GM12878 (cell line): ENCODE data around the gene PTGR1. TPM values are rescaled to one million over a fixed set of nuclear protein-coding genes. Genes with fewer than 3 reads are reported as not detected.

Experiments
- ATAC-seq: fragments of 200-7000 bp; cut with Tn5 transposase; 3 replicates; pipeline ENCODE4 v1.9.1; 2020; ENCODE audit warnings: mild to moderate bottlenecking, moderate library complexity
- BruUV-seq: library from RNA; stranded (reverse); fragments of 400-500 nt; replicated peaks from 2 replicates; lab custom pipeline; 2021; lab: Mats Ljungman, UMichigan
- CTCF ChIA-PET: fragments of 300-600 bp; sonication (Branson Sonifier 250); formaldehyde crosslinking; extraction: SDS; loops from one replicate; lab custom pipeline; 2021; ENCODE audit warnings: inconsistent platforms; lab: Yijun Ruan, JAX
- POLR2A ChIA-PET: fragments of 350-600 bp; formaldehyde crosslinking; extraction: SDS; loops from one replicate; lab custom pipeline; 2021; ENCODE audit warnings: inconsistent platforms; lab: Charles Lee
- RAD21 ChIA-PET: fragments of 300-600 bp; sonication (Branson Sonifier 250); formaldehyde crosslinking; loops from one replicate; lab custom pipeline; 2023; ENCODE audit warnings: antibody characterized with exemption; ENCODE audit not compliant: unreplicated experiment; lab: Charles Lee
- SMC1A ChIA-PET: fragments of 300-600 bp; sonication (Branson Sonifier 250); formaldehyde crosslinking; loops from one replicate; lab custom pipeline; 2023; ENCODE audit not compliant: unreplicated experiment, uncharacterized antibody; lab: Charles Lee
- DNase-seq: peaks from one replicate; pipeline ENCODE4 v3.0.0-alpha.2; 2011; ENCODE audit warnings: low read depth, low spot score
- FAIRE-seq: peaks from 3 replicates; lab custom pipeline; 2011; peaks lifted over from hg19 to GRCh38; lab: Jason Lieb, UNC
- H2AFZ ChIP-seq: 2 replicates; pipeline ENCODE4 v1.6.0; 2011; ENCODE audit warnings: low read depth, low read length, control low read depth; ENCODE audit not compliant: control insufficient read depth
- H3K27ac ChIP-seq: 2 replicates; pipeline ENCODE4 v1.5.1; 2011; ENCODE audit warnings: control low read depth; ENCODE audit not compliant: control insufficient read depth, insufficient read depth
- H3K27me3 ChIP-seq, 2 experiments: replicated peaks in 1 of 2; 2 replicates each; pipeline versions ENCODE4 v1.6.0 to v1.6.1; 2011; ENCODE audit warnings: low read length in 1 of 2; ENCODE audit not compliant: control insufficient read depth in 2 of 2, insufficient read depth in 2 of 2
- H3K36me3 ChIP-seq, 2 experiments: 2 replicates each; pipeline ENCODE4 v1.5.1; 2011; ENCODE audit warnings: low read length in 1 of 2; ENCODE audit not compliant: control insufficient read depth in 2 of 2, insufficient read depth in 2 of 2
- H3K4me1 ChIP-seq: 2 replicates; pipeline ENCODE4 v1.6.1; 2011; ENCODE audit warnings: mild to moderate bottlenecking, low read length, moderate library complexity, mixed read lengths; ENCODE audit not compliant: control insufficient read depth, insufficient read depth
- H3K4me2 ChIP-seq: 2 replicates; pipeline ENCODE4 v1.6.0; 2011; ENCODE audit warnings: control low read depth; ENCODE audit not compliant: control insufficient read depth, insufficient read depth
- H3K4me3 ChIP-seq: fragments of 200-600 bp; sonication (generic); 2 replicates; pipeline ENCODE4 v1.5.1; 2016
- H3K79me2 ChIP-seq: 2 replicates; pipeline ENCODE4 v1.6.0; 2011; ENCODE audit warnings: low read length; ENCODE audit not compliant: control insufficient read depth, insufficient read depth
- H3K9ac ChIP-seq: 2 replicates; pipeline ENCODE4 v1.8.0; 2011; ENCODE audit warnings: low read length, control low read depth, mixed read lengths; ENCODE audit not compliant: control insufficient read depth, insufficient read depth
- H3K9me3 ChIP-seq: replicated peaks from 3 replicates; pipeline ENCODE4 v1.5.1; 2011; ENCODE audit warnings: mild to moderate bottlenecking, low read length; ENCODE audit not compliant: control insufficient read depth, insufficient read depth
- H4K20me1 ChIP-seq: 2 replicates; pipeline ENCODE4 v1.6.0; 2011; ENCODE audit not compliant: control insufficient read depth, insufficient read depth
- ATF7 ChIP-seq: fragments of 450-650 bp; IDR thresholded peaks from 2 replicates; pipeline ENCODE4 v1.6.1; 2016; ENCODE audit warnings: low read depth, mild to moderate bottlenecking
- E2F4 ChIP-seq: IDR thresholded peaks from 2 replicates; pipeline ENCODE4 v1.6.1; 2012; ENCODE audit warnings: low read depth, low read length, improper control_type of control experiment
- EP300 ChIP-seq, 2 experiments: fragments of 150-350 bp in 1 of 2; IDR thresholded peaks; 2 replicates each; pipeline ENCODE4 v1.6.1; 2011 to 2012; ENCODE audit warnings: low read depth in 2 of 2, low read length in 2 of 2, borderline replicate concordance in 1 of 2, improper control_type of control experiment in 1 of 2, inconsistent platforms in 1 of 2; ENCODE audit not compliant: control insufficient read depth in 1 of 2
- NRF1 ChIP-seq: conservative IDR thresholded peaks from 2 replicates; pipeline ENCODE4 v1.6.1; 2011; ENCODE audit warnings: mild to moderate bottlenecking, low read depth, low read length, improper control_type of control experiment
- RAD21 ChIP-seq: IDR thresholded peaks from 2 replicates; pipeline ENCODE4 v1.6.1; 2011; ENCODE audit warnings: mild to moderate bottlenecking, low read depth, low read length, moderate library complexity; ENCODE audit not compliant: insufficient read depth
- STAT1 ChIP-seq: fragments of 450-650 bp; conservative IDR thresholded peaks from 2 replicates; pipeline ENCODE4 v1.6.1; 2014; ENCODE audit warnings: antibody characterized with exemption, mild to moderate bottlenecking
- STAT3 ChIP-seq: IDR thresholded peaks from 2 replicates; pipeline ENCODE4 v1.6.1; 2011; ENCODE audit warnings: low read depth, low read length, improper control_type of control experiment
- SUPT20H ChIP-seq: IDR thresholded peaks from 2 replicates; pipeline ENCODE4 v1.6.1; 2011; ENCODE audit warnings: low read depth, mild to moderate bottlenecking, low read length, moderate library complexity, borderline replicate concordance; ENCODE audit not compliant: control insufficient read depth
- USF2 ChIP-seq: IDR thresholded peaks from 2 replicates; pipeline ENCODE4 v1.6.1; 2011; ENCODE audit warnings: low read depth, low read length, improper control_type of control experiment, borderline replicate concordance
- WGBS: methylation state at CpG from one replicate; pipeline ENCODE4 v1.1.6; 2016; ENCODE audit warnings: low lambda C conversion rate; ENCODE audit not compliant: insufficient replicate concordance, insufficient coverage; ENCODE audit errors: missing lambda C conversion rate; 5-methylcytosine and 5-hydroxymethylcytosine counted together
- in situ Hi-C: fragments of 300-500 bp; cut with MboI; formaldehyde crosslinking; loops from 9 replicates; pipeline ENCODE4 v1.14.3; 2018; ENCODE audit warnings: mixed read lengths
- intact Hi-C: fragments of 100-400 bp; cut with micrococcal nuclease; formaldehyde crosslinking; loops from one replicate; pipeline ENCODE4 v1.14.2; 2022; ENCODE audit not compliant: unreplicated experiment
- polyA plus RNA-seq, 11 experiments: library from polyadenylated mRNA; depleted of rRNA in 4 of 11; unstranded in 6 of 11; stranded (reverse) in 5 of 11; fragments of >200 nt; fragmentation: Nextera tagmentation in 4 of 11; fragmentation: Illumina TruSeq in 1 of 11; extraction: Ambion mirVana in 4 of 11; extraction: Trizol in 1 of 11; gene quantifications; 1 replicate in 1 of 11; 2 replicates in 10 of 11; pipeline versions ENCODE4 v1.2.1 to v1.2.3, GENCODE V29; 2011 to 2016; ENCODE audit warnings: inconsistent platforms in 2 of 11, missing spikeins in 2 of 11, low read depth in 1 of 11
- total RNA-seq, 4 experiments: library from RNA; depleted of rRNA in 3 of 4; stranded (reverse); fragments of >200 nt in 3 of 4; fragmentation: Illumina TruSeq in 1 of 4; extraction: Trizol in 1 of 4; gene quantifications; 2 replicates each; pipeline versions ENCODE4 v1.2.1 to v1.2.3, GENCODE V29; 2013 to 2021

Gene PTGR1
- total and polyA plus RNA-seq, 10 of the 15 experiments (the other 5 are each of a cell fraction or from before 2014, with no cell fraction given) = 0.12 to 6.3 (median 2.8) TPM

DNA sequence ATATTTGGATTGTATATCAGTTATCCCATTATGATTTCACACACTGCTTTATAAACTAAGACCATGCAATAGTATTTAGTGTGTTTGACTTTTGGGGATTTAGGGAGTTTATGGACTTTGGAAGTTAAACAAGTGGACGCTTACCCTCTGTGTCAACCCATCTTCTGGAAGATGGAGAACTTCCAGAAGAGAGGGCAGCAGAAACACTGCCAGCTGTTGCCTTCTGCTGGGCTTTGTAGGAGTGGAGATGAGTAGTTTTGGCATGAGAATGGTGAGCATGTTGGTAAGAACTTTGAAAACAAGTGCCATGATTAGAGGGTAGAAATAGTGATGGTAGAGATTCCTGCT is 33.9 kb upstream of the PTGR1 start:
- Histone ChIP-seq H4K20me1 (no peaks in the 10 kb centered on the region), H3K36me3 (0 out of 4 replicates have a peak, but pooled peaks cover 0 to 3% of the 10 kb centered on the region in 2 experiments), H2AFZ (no peak overlapping the region), H3K79me2 (peaks cover 71% of the 10 kb centered on the region), H3K4me3 (peak overlapping the region; percentile 86; the same call in 1 of the 2 replicates), H3K9me3 (no peaks in the 10 kb centered on the region), H3K9ac (no peak overlapping the region), H3K27me3 (no peaks in the 10 kb centered on the region), H3K27ac (no peak overlapping the region), H3K4me2 (peak overlapping the region; percentile 67), H3K4me1 (no peaks in the 10 kb centered on the region; the same call in 1 of the 2 replicates)
- CTCF ChIA-PET = no interaction called here
- RAD21 ChIA-PET = no interaction called here
- no TSS peak for BruUV-seq
- DNase-seq (no peak), ATAC-seq (no peak), FAIRE-seq (no peak)
- intact Hi-C loops = loop anchor here (10.0 kb wide), 2 partner anchors 441 to 1379 kb away; partner anchors contain the start of gene TXN
- TF ChIP-seq NRF1 = no peak
- TF ChIP-seq STAT1 = no peak
- TF ChIP-seq RAD21 = no peak
- TF ChIP-seq ATF7 = no peak
- TF ChIP-seq STAT3 = no peak
- no peak for TF ChIP-seq SUPT20H
- WGBS = 95% methylated on average over 1 of the region's 1 CpG
- in situ Hi-C loops = no loop called here
- SMC1A ChIA-PET = interaction anchor here (1.1 kb wide), 1 partner anchor 129 kb away, joined by 3 read pairs; no protein-coding TSS in a partner anchor
- POLR2A ChIA-PET = no interaction called here

DNA sequence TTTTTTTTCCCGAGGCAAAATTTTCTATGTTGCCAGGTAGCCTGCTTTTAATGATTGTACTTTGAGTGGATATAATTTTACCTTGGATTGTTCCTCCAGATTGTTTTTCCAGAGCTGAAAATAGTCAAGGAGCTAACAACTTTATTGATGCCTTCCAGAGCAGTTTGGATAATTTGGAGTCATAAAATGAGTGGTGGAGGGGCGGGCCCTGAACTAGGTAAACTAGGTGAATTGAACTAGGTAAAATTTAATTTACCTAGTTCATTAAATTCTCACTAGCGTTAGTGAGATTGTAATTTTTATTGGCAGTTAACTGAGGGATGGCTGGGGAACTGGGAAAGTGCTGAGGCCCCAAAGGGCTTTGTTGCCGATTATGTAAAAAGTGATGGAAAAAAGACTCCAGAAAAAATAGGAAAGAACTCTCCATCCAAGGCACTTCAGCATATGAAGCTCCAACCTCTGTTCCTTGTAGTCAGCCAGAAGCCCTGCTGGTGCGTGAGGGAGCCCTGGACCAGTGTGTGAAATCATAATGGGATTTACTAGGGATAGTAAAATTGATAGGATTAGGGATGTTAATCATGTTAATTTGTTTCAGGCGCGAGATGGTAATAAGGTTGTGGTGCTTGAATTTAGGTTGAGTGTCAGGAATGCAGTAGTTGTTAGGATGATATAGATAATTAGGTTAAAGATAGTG is 33.4 kb upstream of the PTGR1 start:
- DNase-seq (no peak), ATAC-seq (no peak), FAIRE-seq (no peak)
- CTCF ChIA-PET = no interaction called here
- Histone ChIP-seq H3K27ac (no peak overlapping the region), H3K9ac (peak overlapping the region; percentile 20; the same call in 1 of the 2 replicates), H3K4me1 (no peaks in the 10 kb centered on the region; the same call in 1 of the 2 replicates), H3K27me3 (no peaks in the 10 kb centered on the region), H3K4me3 (peak overlapping the region; percentile 86), H3K9me3 (no peaks in the 10 kb centered on the region), H4K20me1 (no peaks in the 10 kb centered on the region), H3K4me2 (peak overlapping the region; percentile 67), H2AFZ (no peak overlapping the region), H3K79me2 (peaks cover 66% of the 10 kb centered on the region), H3K36me3 (0 out of 4 replicates have a peak, but pooled peaks cover 0 to 3% of the 10 kb centered on the region in 2 experiments)
- RAD21 ChIA-PET = no interaction called here
- intact Hi-C loops (loop anchor here (10.0 kb wide), 2 partner anchors 442 to 1378 kb away; partner anchors contain the start of gene TXN), in situ Hi-C loops (no loop called here)
- SMC1A ChIA-PET = interaction anchor here (0.7 kb wide), 1 partner anchor 59 kb away, joined by 4 read pairs; no protein-coding TSS in a partner anchor
- POLR2A ChIA-PET = interaction anchor here (0.7 kb wide), 1 partner anchor 1659 kb away, joined by 3 read pairs; no protein-coding TSS in a partner anchor
- BruUV-seq = no TSS peak
- 95% methylated on average over 7 of the region's 7 CpGs for WGBS
- TF ChIP-seq E2F4 (no peak), USF2 (no peak), EP300 (IDR thresholded peaks at IDR 0.05; ENCODE audit: borderline replicate concordance in 1 of 2, control insufficient read depth in 1 of 2, low read depth in 2 of 2, low read length in 2 of 2) (no peak), STAT3 (no peak)
